Measurements from ENCODE around the gene USP15. TPM values are rescaled to one million over a fixed set of nuclear protein-coding genes. Genes with fewer than 3 reads are reported as not detected.

USP15 gene
- total and polyA plus RNA-seq, 12 donors: 25.9 to 148 (median 64.9) TPM

GRCh38 chr12:62278022-62278421 is 17.8 kb downstream of the USP15 start:
- no peak overlapping the region for H3K4me3 ChIP-seq
- no peak for DNase-seq
- no peak overlapping the region for H3K27ac ChIP-seq
- no peaks in the 10 kb centered on the region for H3K9me3 ChIP-seq (replicated peaks in 1 of 3)
- intact Hi-C loops (cut with DNase I): no loop called here
- H3K36me3 ChIP-seq (replicated peaks in 1 of 2): no peaks in the 10 kb centered on the region
- H3K4me1 ChIP-seq (replicated peaks in 1 of 2): peaks cover 15 to 35% of the 10 kb centered on the region in 2 donors
- WGBS, 4 donors: 87 to 95% (median 91%) methylated on average over 2 of the region's 2 CpGs
- H3K27me3 ChIP-seq: no peaks in the 10 kb centered on the region
- TF ChIP-seq, protein P1, sequence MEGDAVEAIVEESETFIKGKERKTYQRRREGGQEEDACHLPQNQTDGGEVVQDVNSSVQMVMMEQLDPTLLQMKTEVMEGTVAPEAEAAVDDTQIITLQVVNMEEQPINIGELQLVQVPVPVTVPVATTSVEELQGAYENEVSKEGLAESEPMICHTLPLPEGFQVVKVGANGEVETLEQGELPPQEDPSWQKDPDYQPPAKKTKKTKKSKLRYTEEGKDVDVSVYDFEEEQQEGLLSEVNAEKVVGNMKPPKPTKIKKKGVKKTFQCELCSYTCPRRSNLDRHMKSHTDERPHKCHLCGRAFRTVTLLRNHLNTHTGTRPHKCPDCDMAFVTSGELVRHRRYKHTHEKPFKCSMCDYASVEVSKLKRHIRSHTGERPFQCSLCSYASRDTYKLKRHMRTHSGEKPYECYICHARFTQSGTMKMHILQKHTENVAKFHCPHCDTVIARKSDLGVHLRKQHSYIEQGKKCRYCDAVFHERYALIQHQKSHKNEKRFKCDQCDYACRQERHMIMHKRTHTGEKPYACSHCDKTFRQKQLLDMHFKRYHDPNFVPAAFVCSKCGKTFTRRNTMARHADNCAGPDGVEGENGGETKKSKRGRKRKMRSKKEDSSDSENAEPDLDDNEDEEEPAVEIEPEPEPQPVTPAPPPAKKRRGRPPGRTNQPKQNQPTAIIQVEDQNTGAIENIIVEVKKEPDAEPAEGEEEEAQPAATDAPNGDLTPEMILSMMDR (IDR thresholded peaks at IDR 0.05): no peak
- TF ChIP-seq POLR2A (IDR thresholded peaks at IDR 0.05): no peak

GRCh38 chr12:62279058-62279457 is 18.9 kb downstream of the USP15 start:
- H3K4me1 ChIP-seq (replicated peaks in 1 of 2): peaks cover 5 to 28% of the 10 kb centered on the region in 2 donors
- no peak overlapping the region for H3K27ac ChIP-seq
- no peaks in the 10 kb centered on the region for H3K36me3 ChIP-seq (replicated peaks in 1 of 2)
- TF ChIP-seq POLR2A (IDR thresholded peaks at IDR 0.05): no peak
- TF ChIP-seq, protein P1 (IDR thresholded peaks at IDR 0.05): no peak
- H3K27me3 ChIP-seq: no peaks in the 10 kb centered on the region
- no peak for DNase-seq
- WGBS, 4 donors: 98 to 100% (median 100%) methylated on average over 1 of the region's 1 CpG
- no peaks in the 10 kb centered on the region for H3K9me3 ChIP-seq (replicated peaks in 1 of 3)
- intact Hi-C loops (cut with DNase I): no loop called here
- no peak overlapping the region for H3K4me3 ChIP-seq

DNA sequence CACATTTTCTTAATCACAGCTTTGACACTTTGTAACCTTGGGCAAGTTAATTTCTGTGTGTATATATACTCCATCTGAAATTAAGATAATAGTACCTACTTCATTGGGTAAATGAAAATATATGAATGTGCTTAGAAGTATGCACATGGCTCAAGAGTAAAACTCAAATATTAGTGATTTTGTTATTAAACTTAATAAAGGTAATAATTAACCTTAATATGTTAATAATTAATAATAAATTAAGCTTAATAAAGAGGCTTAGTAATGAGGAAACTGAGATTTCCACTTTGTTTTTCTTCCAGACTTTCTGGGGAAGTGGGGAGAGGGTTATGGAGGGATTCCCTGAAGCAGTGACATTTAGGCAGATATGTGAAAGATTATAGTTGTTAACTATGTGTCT is 19.8 kb downstream of the USP15 start:
- DNase-seq: no peak
- Histone ChIP-seq H3K27ac (no peak overlapping the region), H3K36me3 (replicated peaks in 1 of 2) (no peaks in the 10 kb centered on the region), H3K27me3 (no peaks in the 10 kb centered on the region), H3K4me3 (no peak overlapping the region), H3K9me3 (replicated peaks in 1 of 3) (no peaks in the 10 kb centered on the region), H3K4me1 (replicated peaks in 1 of 2) (peaks cover 0 to 20% of the 10 kb centered on the region in 2 donors)
- TF ChIP-seq, protein P1 (IDR thresholded peaks at IDR 0.05): no peak
- TF ChIP-seq POLR2A (IDR thresholded peaks at IDR 0.05): no peak
- intact Hi-C loops (cut with DNase I): no loop called here

DNA sequence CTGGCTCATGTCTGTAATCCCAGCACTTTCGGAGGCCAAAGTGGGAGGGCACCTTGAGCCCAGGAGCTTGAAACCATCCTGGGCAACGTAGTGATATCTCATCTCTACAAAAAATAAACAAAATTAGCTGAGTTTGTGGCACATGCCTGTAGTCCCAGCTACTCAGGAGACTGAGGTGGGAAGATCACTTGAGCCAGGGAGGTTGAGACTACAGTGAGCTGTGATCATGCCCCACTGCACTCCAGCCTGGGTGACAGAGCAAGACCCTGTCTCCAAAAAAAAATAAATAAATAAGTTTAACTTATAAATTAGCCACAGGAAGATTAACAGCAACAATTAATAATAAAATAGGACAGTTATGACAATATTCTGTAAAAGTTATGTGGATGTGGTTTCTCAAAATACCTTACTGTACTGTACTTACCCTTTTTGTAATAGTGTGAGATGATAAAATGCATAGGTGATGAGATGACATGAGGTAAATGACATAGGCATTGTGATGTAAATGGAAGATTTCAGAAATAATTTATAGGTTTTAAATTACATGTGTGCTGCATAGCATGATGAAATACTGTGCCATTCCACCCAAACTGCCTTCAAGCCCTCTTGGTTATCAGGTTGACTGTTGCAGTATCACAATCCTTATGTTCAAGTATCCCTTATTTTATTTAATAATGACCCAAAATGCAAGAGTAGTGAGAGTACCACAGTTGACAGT is 22.0 kb downstream of the USP15 start:
- Histone ChIP-seq H3K4me1 (replicated peaks in 1 of 2) (peaks cover 0 to 24% of the 10 kb centered on the region in 2 donors), H3K27ac (no peak overlapping the region), H3K36me3 (replicated peaks in 1 of 2) (no peaks in the 10 kb centered on the region), H3K4me3 (no peak overlapping the region), H3K9me3 (replicated peaks in 1 of 3) (no peaks in the 10 kb centered on the region), H3K27me3 (no peaks in the 10 kb centered on the region)
- no peak for DNase-seq
- 79 to 88% (median 83%) methylated on average over 2 of the region's 2 CpGs for WGBS, 4 donors
- intact Hi-C loops (cut with DNase I): no loop called here
- no peak for TF ChIP-seq POLR2A (IDR thresholded peaks at IDR 0.05)
- TF ChIP-seq, protein P1 (IDR thresholded peaks at IDR 0.05): no peak
